LNCAP (cell line): ENCODE data around the gene PIP5KL1.

ENCODE experiments used
- TF ChIP-seq, protein P1 (sequence below): fragments of 450-650 bp; IDR thresholded peaks from 2 replicates; pipeline ENCODE4 v1.5.1; 2017; ENCODE audit warnings: mild to moderate bottlenecking

The PIP5KL1 gene

DNA sequence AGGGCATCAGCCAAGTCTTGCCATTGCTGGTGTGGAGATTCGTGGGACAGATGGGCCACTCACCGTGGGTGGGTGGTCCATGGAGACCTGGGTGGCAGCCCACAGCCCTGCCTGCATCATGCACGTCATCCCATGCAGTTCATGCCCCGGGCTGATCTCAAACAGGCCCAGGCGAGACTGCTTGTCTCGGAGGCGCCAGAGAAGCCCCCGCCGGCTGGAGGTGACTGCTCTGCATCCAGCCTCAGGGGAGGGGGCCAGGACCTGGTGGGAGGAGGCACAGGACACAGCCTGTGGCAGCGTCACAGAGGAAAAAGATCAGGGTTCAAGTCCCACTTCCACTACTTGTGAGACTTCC lies 975 bp downstream of the PIP5KL1 start:
- TF ChIP-seq, protein P1, sequence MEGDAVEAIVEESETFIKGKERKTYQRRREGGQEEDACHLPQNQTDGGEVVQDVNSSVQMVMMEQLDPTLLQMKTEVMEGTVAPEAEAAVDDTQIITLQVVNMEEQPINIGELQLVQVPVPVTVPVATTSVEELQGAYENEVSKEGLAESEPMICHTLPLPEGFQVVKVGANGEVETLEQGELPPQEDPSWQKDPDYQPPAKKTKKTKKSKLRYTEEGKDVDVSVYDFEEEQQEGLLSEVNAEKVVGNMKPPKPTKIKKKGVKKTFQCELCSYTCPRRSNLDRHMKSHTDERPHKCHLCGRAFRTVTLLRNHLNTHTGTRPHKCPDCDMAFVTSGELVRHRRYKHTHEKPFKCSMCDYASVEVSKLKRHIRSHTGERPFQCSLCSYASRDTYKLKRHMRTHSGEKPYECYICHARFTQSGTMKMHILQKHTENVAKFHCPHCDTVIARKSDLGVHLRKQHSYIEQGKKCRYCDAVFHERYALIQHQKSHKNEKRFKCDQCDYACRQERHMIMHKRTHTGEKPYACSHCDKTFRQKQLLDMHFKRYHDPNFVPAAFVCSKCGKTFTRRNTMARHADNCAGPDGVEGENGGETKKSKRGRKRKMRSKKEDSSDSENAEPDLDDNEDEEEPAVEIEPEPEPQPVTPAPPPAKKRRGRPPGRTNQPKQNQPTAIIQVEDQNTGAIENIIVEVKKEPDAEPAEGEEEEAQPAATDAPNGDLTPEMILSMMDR = no peak

DNA sequence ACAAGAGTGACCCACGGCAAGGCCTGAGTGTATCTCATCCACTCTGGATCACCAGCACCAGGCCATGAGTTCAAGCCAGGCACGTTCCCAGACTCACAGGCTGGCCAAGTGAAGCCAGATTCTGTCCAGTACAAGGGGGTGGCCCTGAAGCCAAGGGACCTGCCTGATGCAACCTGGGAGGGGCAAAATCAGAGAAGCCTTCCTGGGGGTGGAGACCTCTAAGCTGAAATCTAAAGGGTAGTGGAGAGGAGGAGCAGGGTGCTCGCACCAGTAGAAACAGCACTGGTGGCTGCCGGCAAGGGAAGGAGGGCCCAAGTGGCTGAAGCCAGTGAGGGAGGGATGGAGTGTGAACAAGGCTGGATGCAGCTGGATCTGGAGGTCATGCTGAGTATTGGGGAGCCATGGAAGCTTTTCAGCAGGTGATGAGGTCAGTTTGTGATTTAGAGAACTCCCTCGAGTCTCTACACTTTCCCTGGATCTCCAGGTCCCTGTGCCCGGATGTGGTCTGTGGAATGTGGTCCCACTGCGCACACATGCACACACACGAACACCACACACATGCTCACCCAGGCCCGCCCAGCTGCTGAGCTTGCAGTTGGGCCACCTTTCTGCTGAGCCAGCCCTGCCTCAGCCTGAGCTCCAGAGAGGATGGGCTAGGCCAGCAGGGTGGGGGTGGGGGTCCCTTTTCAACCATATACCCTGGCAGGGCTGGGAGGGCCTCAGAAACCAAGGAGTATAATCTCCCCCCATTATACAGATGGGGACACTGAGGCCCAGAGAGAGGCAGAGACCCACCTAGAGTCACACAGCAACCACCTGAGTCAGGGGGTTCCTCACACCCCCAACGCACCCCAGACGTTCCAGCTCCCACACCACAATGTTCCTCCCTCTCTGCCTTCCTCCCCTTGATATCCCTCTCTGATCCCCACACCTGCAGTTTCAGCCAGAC lies 1.6 kb downstream of the PIP5KL1 start:
- TF ChIP-seq, protein P1 = no peak

DNA sequence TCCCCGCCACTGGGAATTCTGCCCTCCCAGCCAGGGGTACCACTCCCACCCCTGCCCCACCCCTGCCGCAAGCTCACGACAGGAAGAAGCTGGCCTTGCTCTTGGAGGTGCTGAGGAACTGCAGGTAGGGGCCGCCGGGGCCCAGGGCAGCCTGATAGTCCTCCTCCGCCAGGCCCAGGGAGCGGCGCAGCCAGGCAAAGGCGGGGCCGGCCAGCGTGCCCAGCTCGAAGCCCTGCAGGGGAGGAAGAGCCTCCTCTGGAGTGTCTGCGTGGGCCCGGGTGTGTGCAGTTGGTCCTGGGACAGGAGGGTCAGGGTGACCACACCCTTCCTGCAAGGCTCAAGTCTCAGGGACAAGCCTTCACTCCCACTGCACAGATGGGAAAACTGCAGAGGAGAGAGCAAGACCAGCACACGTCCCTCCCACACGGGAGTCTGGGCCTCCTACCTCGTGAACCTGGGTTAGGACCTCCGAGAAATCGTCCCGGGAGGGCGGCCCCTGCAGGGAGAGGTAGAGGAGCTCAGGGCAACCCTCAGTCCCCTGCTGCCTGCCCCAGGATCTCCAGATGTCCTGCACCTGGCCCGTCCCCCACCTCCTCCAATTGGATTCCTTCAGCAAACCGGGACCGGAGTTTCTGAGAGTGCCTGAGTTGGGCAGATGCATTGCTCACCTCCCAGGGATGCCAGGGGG lies 2.4 kb downstream of the PIP5KL1 start:
- TF ChIP-seq, protein P1 = no peak

DNA sequence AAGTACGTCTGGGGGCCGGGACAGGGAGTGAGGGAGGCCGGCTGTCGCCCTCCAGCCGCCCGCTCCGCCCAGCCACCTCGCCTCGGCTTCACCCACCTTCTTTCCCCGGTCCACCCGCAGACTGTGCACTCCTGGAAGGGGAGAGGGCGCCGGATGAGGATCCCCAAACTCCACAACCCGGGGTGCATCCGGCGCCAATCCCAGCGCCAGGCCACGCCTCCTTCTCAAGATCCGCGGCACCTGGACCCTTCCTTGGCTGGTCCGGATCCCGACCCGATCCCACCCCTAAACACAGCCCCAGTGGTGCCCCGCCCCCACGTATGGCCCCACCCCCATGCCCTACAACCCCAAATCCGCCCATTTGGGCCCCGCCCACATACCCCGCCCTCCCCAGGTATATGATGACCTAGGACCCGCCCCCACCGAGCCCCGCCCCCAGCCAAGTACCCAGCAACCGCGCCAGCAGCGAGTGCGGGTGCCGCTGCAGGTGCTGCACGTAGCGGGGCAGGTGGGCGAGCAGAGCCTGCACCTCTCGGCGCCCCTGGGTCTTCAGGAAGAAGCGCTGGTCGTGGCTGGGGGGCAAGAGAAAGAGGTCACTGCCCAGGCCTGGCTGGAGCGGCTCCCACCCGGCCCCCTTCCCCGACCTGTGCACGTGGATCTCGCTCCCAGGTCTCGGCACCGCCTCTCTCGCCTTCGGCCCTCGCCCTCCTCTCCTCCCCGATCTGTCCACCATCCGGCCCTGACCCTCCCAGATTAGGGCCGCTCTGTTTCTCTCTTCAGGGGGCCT lies 3.2 kb downstream of the PIP5KL1 start:
- TF ChIP-seq, protein P1 = no peak

DNA sequence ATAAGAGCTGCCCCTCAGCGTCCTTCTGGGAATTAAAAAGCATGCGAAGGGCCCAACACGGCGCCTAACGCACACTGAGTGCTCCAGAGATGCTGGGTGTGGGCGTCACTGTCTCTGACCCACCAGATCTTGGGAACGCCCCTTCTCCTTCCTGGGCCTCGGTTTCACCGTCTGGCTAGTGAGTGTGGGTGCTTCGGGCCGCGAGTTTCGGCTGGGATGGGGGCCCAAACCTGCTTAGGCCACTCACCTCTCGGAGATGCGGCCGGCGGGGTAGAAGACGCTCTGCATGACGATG lies 3.7 kb downstream of the PIP5KL1 start:
- TF ChIP-seq, protein P1 = no peak

DNA sequence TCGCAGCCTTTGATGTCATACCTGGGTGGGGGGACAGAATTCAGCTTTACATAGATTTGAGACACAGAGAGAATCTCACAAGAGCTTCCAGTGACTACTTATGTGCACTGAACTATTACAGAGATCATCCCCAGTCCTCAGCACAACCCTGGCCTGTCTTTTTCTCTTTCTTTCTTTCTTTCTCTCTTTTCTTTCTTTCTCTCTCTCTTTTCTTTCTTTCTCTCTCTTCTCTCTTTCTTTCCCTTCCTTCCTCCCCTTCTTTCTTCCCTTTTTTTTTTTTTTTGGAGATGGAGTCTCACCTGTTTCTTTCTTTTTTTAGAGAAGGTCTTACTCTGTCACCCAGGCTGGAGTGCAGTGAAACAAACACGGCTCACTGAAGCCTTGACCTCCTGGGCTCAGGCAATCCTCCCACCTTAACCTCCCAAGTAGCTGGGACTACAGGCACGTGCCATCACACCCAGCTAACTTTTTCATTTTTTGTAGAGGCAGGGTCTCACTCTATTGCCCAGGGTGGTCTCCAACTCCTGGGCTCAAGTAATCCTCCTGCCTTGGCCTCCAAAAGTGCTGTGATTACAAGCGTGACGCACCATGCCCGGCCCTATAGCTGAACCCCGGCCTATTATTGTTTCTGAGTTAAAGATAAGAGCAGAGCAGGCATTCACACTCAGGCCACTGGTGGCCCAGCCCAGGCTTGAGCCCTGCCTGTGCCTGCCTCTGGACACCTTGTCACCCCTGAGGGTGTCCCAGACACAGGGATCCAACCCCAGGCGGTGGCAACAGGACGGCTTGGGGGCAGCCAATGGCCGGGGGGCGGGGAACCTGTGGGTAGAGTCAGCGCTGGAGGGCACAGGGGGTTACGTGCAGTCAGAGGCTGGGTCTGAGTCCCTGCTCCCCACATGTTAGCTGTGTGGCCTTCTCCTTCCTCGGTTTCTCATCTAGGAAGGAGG lies 4.3 kb downstream of the PIP5KL1 start:
- TF ChIP-seq, protein P1 = no peak
